Occipital lobe (tissue), 2 donors: ENCODE measurements around the gene KRT8. TPM values are rescaled to one million over a fixed set of nuclear protein-coding genes. Genes with fewer than 3 reads are reported as not detected.
"Not testable (repeated sequence)": the region's sequence is repeated elsewhere in the genome, so short reads cannot be mapped to it uniquely, and the experiment has no call there.

Source experiments
- DNase-seq: peaks from one replicate; lab custom pipeline; 2025; lab: John Stamatoyannopoulos, UW
- total RNA-seq: library from RNA; depleted of rRNA; stranded (reverse); fragments of >200 nt; gene quantifications from one replicate; pipeline ENCODE4 v1.2.3, GENCODE V29; 2014

KRT8 gene
- total RNA-seq, 1 donor from 2014 or later, result not detected

- DNase-seq, result no peak
Measured at GRCh38 chr12:52874573-52875435, 30.1 kb downstream of the KRT8 start.

GRCh38 chr12:52873832-52874572 lies 30.9 kb downstream of the KRT8 start:
- peak; percentile 46 for DNase-seq

GRCh38 chr12:52873513-52873831 lies 31.4 kb downstream of the KRT8 start:
- DNase-seq, result no peak

GRCh38 chr12:52872644-52873389 lies 32.1 kb downstream of the KRT8 start:
- no peak for DNase-seq

- no peak for DNase-seq
Measured at GRCh38 chr12:52871291-52872039, 33.4 kb downstream of the KRT8 start.

- no peak for DNase-seq
Measured at GRCh38 chr12:52870361-52871290, 34.2 kb downstream of the KRT8 start.

GRCh38 chr12:52867642-52868041 lies 37.2 kb downstream of the KRT8 start:
- no peak for DNase-seq

GRCh38 chr12:52867152-52867551 lies 37.7 kb downstream of the KRT8 start:
- DNase-seq, result no peak

GRCh38 chr12:52865090-52865944 lies 39.6 kb downstream of the KRT8 start:
- peak; percentile 22 for DNase-seq

GRCh38 chr12:52862023-52862422 lies 42.9 kb downstream of the KRT8 start:
- no peak for DNase-seq

- DNase-seq, result no peak
Measured at GRCh38 chr12:52861511-52861910, 43.4 kb downstream of the KRT8 start.

- DNase-seq, result no peak
Measured at GRCh38 chr12:52860102-52860823, 44.6 kb downstream of the KRT8 start.

- DNase-seq, result no peak
Measured at GRCh38 chr12:52857500-52857899, 47.4 kb downstream of the KRT8 start.

- DNase-seq, result no peak
Measured at GRCh38 chr12:52856787-52857186, 48.1 kb downstream of the KRT8 start.

- DNase-seq, result not testable (repeated sequence)
Measured at GRCh38 chr12:52856077-52856476, 48.8 kb downstream of the KRT8 start.

GRCh38 chr12:52851787-52852186 lies 53.1 kb downstream of the KRT8 start:
- no peak for DNase-seq

GRCh38 chr12:52850681-52851080 lies 54.2 kb downstream of the KRT8 start:
- DNase-seq, result no peak

GRCh38 chr12:52849511-52849910 lies 55.4 kb downstream of the KRT8 start:
- DNase-seq, result no peak
